NCI-H526 (cell line): ENCODE results near the gene MTRR.

Source experiments
- DNase-seq, 2 experiments: peaks; one replicate each; lab custom pipeline; 2025; lab: John Stamatoyannopoulos, UW

The MTRR gene

GRCh38 chr5:7868773-7869473, at the start of gene MTRR, which contains the start of gene FASTKD3:
TSS of gene MTRR (plus strand) at chr5:7869148. CDS start at chr5:7870795, 1,647 bp downstream.
TSS of gene FASTKD3 (minus strand) at chr5:7869031. CDS start at chr5:7868083, 948 bp downstream.
- peak; percentile 86 to 97 for DNase-seq

- no peak for DNase-seq
Observed at GRCh38 chr5:7822449-7822848, 46.5 kb upstream of the MTRR start.

GRCh38 chr5:7823594-7823993, 45.4 kb upstream of the MTRR start:
- no peak for DNase-seq

- DNase-seq, result no peak
Observed at GRCh38 chr5:7824995-7825394, 44.0 kb upstream of the MTRR start.

- no peak for DNase-seq
Observed at GRCh38 chr5:7825630-7826029, 43.3 kb upstream of the MTRR start.

GRCh38 chr5:7827610-7828009, 41.3 kb upstream of the MTRR start:
- DNase-seq, result peak; percentile 70 to 78

- DNase-seq, result no peak
Observed at GRCh38 chr5:7828269-7828668, 40.7 kb upstream of the MTRR start.

- no peak for DNase-seq
Observed at GRCh38 chr5:7834982-7835381, 34.0 kb upstream of the MTRR start.

GRCh38 chr5:7837403-7837802, 31.5 kb upstream of the MTRR start:
- no peak for DNase-seq

- DNase-seq, result no peak
Observed at GRCh38 chr5:7842531-7842930, 26.4 kb upstream of the MTRR start.

- no peak for DNase-seq
Observed at GRCh38 chr5:7844901-7845300, 24.0 kb upstream of the MTRR start.

GRCh38 chr5:7845557-7845956, 23.4 kb upstream of the MTRR start:
- DNase-seq, result no peak

GRCh38 chr5:7846327-7846726, 22.6 kb upstream of the MTRR start:
- no peak for DNase-seq

- no peak for DNase-seq
Observed at GRCh38 chr5:7848296-7848695, 20.7 kb upstream of the MTRR start.

- peak; percentile 15 to 60 for DNase-seq
Observed at GRCh38 chr5:7849681-7850394, 19.1 kb upstream of the MTRR start.

- peak; percentile 31 to 80 for DNase-seq
Observed at GRCh38 chr5:7850395-7851239, 18.3 kb upstream of the MTRR start, which contains the start of gene CFAP90. TSS of gene CFAP90 (minus strand) at chr5:7851133. CDS start at chr5:7851021, 112 bp downstream.

GRCh38 chr5:7851240-7851592, 17.7 kb upstream of the MTRR start:
- no peak for DNase-seq

GRCh38 chr5:7851617-7852289, 17.2 kb upstream of the MTRR start:
- DNase-seq, result no peak

- no peak for DNase-seq
Observed at GRCh38 chr5:7852542-7852941, 16.4 kb upstream of the MTRR start.

- DNase-seq, result no peak
Observed at GRCh38 chr5:7852988-7853387, 16.0 kb upstream of the MTRR start.

GRCh38 chr5:7855611-7856010, 13.3 kb upstream of the MTRR start:
- no peak for DNase-seq

GRCh38 chr5:7856855-7857254, 12.1 kb upstream of the MTRR start:
- peak; percentile 1 to 68 for DNase-seq
